ENCODE results near the gene CERS3.

CERS3 gene

DNA sequence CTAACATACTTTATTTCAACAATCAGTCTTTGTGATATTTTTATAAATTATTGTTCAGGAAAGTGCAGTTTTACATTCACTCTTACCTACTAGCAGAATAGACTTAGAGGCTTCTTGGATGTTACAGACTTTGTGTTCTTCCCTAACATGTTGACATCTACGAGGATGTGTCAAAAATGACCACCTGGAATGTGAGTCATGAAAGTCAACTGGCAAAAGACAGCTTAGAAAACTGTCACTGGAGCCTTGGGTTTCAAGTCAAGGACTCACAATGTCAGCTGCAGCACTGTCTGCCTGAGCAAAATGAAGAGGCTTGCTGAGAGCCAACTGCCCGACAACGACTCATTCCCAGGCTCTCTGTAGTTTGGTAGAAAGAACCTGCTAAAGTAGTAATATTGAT is 91.5 kb downstream of the CERS3 start:
- Histone ChIP-seq H3K27ac (no peak overlapping the region), H3K4me3 (no peak overlapping the region)
- no peak for DNase-seq (ENCODE audit: low spot score)
- TF ChIP-seq CTCF (IDR thresholded peaks at IDR 0.05) = no peak

DNA sequence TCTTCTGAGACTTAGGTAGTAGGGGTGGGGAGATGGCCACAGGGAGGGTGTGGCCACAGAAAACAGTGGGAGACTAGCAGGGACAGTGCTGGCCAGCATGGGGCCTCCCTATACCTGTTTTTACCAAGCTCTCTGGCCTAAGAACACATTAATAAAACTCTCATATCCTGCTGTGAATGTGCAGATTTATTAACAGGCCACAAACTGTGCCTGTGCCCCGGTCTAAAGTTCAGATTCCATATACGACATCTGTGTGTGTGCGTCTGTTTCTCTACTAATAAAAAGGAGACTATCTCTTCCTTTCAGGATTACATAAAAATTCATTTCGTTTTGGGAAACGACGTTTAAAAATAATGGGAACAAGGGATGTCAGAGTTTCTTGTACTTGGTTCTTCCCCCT is 94.2 kb downstream of the CERS3 start:
- no peak for DNase-seq (ENCODE audit: low spot score)
- no peak for TF ChIP-seq CTCF (IDR thresholded peaks at IDR 0.05)
- Histone ChIP-seq H3K27ac (no peak overlapping the region), H3K4me3 (no peak overlapping the region)

DNA sequence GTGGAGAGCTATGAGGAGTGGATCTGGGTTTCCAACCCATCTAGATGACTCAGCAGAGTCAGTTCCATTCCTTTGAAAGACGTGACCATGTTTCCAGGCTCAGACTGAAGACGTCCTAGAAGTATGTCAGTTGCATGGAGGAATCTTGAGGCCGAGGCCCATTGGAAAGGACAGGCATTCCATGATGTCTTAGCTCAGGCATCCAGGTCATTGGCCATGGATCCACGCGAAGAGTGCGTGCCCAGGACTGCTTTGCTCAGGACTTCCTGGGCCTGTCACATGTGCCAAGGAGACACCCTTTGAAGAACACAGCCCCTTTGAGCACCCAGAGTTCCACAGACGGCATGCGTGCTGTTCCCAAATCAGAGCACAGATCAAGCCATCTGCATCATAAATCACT is 94.7 kb downstream of the CERS3 start:
- Histone ChIP-seq H3K27ac (no peak overlapping the region), H3K4me3 (no peak overlapping the region)
- no peak for DNase-seq (ENCODE audit: low spot score)
- no peak for TF ChIP-seq CTCF (IDR thresholded peaks at IDR 0.05)

GRCh38 chr15:100433304-100433703 is 95.4 kb downstream of the CERS3 start:
- no peak for DNase-seq (ENCODE audit: low spot score)
- no peak for TF ChIP-seq CTCF (IDR thresholded peaks at IDR 0.05)
- Histone ChIP-seq H3K27ac (no peak overlapping the region), H3K4me3 (no peak overlapping the region)

GRCh38 chr15:100430411-100430810 is 98.3 kb downstream of the CERS3 start:
- no peak overlapping the region for H3K4me3 ChIP-seq
- no peak for TF ChIP-seq CTCF (IDR thresholded peaks at IDR 0.05)
- DNase-seq (ENCODE audit: low spot score) = no peak
- no peak overlapping the region for H3K27ac ChIP-seq

- TF ChIP-seq CTCF (IDR thresholded peaks at IDR 0.05) = no peak
- DNase-seq (ENCODE audit: low spot score) = no peak
- Histone ChIP-seq H3K27ac (no peak overlapping the region), H3K4me3 (no peak overlapping the region)
Measured at GRCh38 chr15:100429116-100429728, 99.5 kb downstream of the CERS3 start.

DNA sequence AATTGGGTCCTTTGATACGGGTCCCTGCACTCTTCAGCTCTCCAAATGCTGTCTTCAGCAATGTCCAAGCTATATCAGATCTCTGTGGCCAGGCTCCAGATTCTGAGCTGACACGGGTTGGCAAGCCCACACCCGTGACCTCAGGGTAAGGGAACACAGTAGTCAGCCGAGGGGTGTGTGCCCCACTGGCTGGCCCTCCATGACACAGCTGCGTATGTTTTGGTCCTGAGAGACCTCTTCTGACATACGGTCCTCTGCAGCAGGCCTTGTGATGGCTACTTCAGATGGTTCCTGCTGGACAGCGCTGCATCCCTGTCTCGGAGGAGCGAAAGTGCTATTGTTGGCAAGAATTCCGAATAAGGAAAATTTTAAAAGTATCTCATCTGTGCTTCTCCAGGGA is 101.8 kb downstream of the CERS3 start:
- Histone ChIP-seq H3K4me3 (no peak overlapping the region), H3K27ac (no peak overlapping the region)
- no peak for DNase-seq (ENCODE audit: low spot score)
- no peak for TF ChIP-seq CTCF (IDR thresholded peaks at IDR 0.05)

Data from coronary artery (tissue), 2 donors.